HG02870 (cell line): ENCODE measurements around the gene ELF1.
"Not testable (repeated sequence)": the region's sequence is repeated elsewhere in the genome, so short reads cannot be mapped to it uniquely, and the experiment has no call there.

Experiments used
- ATAC-seq: cut with Tn5 transposase; IDR thresholded peaks from one replicate; pipeline ENCODE4 v1.9.1; 2021; ENCODE audit warnings: mild to moderate bottlenecking, moderate library complexity; ENCODE audit not compliant: unreplicated experiment

Gene ELF1

GRCh38 chr13:40895227-40896184, 123.6 kb downstream of the ELF1 start:
- ATAC-seq: no peak

GRCh38 chr13:40893573-40893972, 125.5 kb downstream of the ELF1 start:
- ATAC-seq: not testable (repeated sequence)

GRCh38 chr13:40886017-40886416, 133.1 kb downstream of the ELF1 start:
- ATAC-seq: no peak

GRCh38 chr13:40884175-40884574, 134.9 kb downstream of the ELF1 start:
- not testable (repeated sequence) for ATAC-seq
